Trophoblast cell (in vitro differentiated cells and primary cell): ENCODE data around the gene NAA16.

Experiments used
- DNase-seq, 2 donors: peaks; one replicate each; pipeline ENCODE4 v3.0.0-alpha.2; 2016
- H2AFZ ChIP-seq: 2 replicates; pipeline ENCODE4 v1.6.1; 2013; ENCODE audit warnings: low read length, moderate library complexity, mild to moderate bottlenecking; ENCODE audit not compliant: insufficient read depth, poor library complexity
- H2AK5ac ChIP-seq: 2 replicates; pipeline ENCODE4 v1.6.1; 2013; ENCODE audit warnings: mild to moderate bottlenecking, low read length
- H2BK120ac ChIP-seq: 2 replicates; pipeline ENCODE4 v1.6.1; 2013; ENCODE audit warnings: low read length, mild to moderate bottlenecking, moderate library complexity; ENCODE audit not compliant: insufficient read depth, poor library complexity
- H2BK12ac ChIP-seq: 2 replicates; pipeline ENCODE4 v1.6.1; 2013; ENCODE audit warnings: mild to moderate bottlenecking, low read length, moderate library complexity
- H2BK5ac ChIP-seq: 2 replicates; pipeline ENCODE4 v1.6.1; 2013; ENCODE audit warnings: low read length, low read depth, moderate library complexity, mild to moderate bottlenecking; ENCODE audit not compliant: poor library complexity
- H3K14ac ChIP-seq: 2 replicates; pipeline ENCODE4 v1.6.1; 2013; ENCODE audit warnings: mild to moderate bottlenecking, low read length
- H3K18ac ChIP-seq: 2 replicates; pipeline ENCODE4 v1.6.1; 2013; ENCODE audit warnings: mild to moderate bottlenecking, low read length
- H3K23ac ChIP-seq: 2 replicates; pipeline ENCODE4 v1.6.1; 2013; ENCODE audit warnings: low read length
- H3K27ac ChIP-seq: 2 replicates; pipeline ENCODE4 v1.5.1; 2013; ENCODE audit warnings: low read depth, mild to moderate bottlenecking, inconsistent platforms, low read length, moderate library complexity
- H3K27me3 ChIP-seq: 2 replicates; pipeline ENCODE4 v1.6.1; 2013; ENCODE audit warnings: inconsistent platforms, mild to moderate bottlenecking, low read length, moderate library complexity; ENCODE audit not compliant: insufficient read depth
- H3K36me3 ChIP-seq, 2 experiments: 1 replicate in 1 of 2; 2 replicates in 1 of 2; pipeline ENCODE4 v1.6.1; 2013; ENCODE audit warnings: low read length in 2 of 2, mild to moderate bottlenecking in 2 of 2, moderate library complexity in 1 of 2; ENCODE audit not compliant: insufficient read depth in 2 of 2, control insufficient read depth in 1 of 2
- H3K4ac ChIP-seq: 2 replicates; pipeline ENCODE4 v1.6.1; 2013; ENCODE audit warnings: low read depth, mild to moderate bottlenecking, low read length, moderate library complexity
- H3K4me1 ChIP-seq, 2 experiments: 1 replicate in 1 of 2; 2 replicates in 1 of 2; pipeline ENCODE4 v1.6.1; 2013; ENCODE audit warnings: low read length in 2 of 2, mild to moderate bottlenecking in 2 of 2, moderate library complexity in 1 of 2; ENCODE audit not compliant: insufficient read depth in 2 of 2, control insufficient read depth in 1 of 2
- H3K4me2 ChIP-seq: 2 replicates; pipeline ENCODE4 v1.6.1; 2013; ENCODE audit warnings: inconsistent platforms, mild to moderate bottlenecking, low read length, moderate library complexity
- H3K4me3 ChIP-seq: 2 replicates; pipeline ENCODE4 v1.5.1; 2013; ENCODE audit warnings: mild to moderate bottlenecking, low read depth, low read length, inconsistent platforms
- H3K79me1 ChIP-seq: one replicate; pipeline ENCODE4 v1.6.1; 2013; ENCODE audit warnings: low read length
- H3K79me2 ChIP-seq: 2 replicates; pipeline ENCODE4 v1.6.1; 2013; ENCODE audit warnings: low read length, mild to moderate bottlenecking; ENCODE audit not compliant: control insufficient read depth, insufficient read depth, poor library complexity
- H3K9ac ChIP-seq: 2 replicates; pipeline ENCODE4 v1.6.1; 2013; ENCODE audit warnings: mild to moderate bottlenecking, low read length
- H3K9me3 ChIP-seq: 2 replicates; pipeline ENCODE4 v1.6.1; 2013; ENCODE audit warnings: low read depth, mild to moderate bottlenecking, control low read depth, inconsistent platforms, low read length; ENCODE audit not compliant: insufficient read depth
- H4K12ac ChIP-seq: 2 replicates; pipeline ENCODE4 v1.6.1; 2013; ENCODE audit warnings: low read depth, mild to moderate bottlenecking, low read length, moderate library complexity
- H4K8ac ChIP-seq: 2 replicates; pipeline ENCODE4 v1.6.1; 2013; ENCODE audit warnings: low read depth, mild to moderate bottlenecking, low read length, moderate library complexity
- H4K91ac ChIP-seq: one replicate; pipeline ENCODE4 v1.6.1; 2013; ENCODE audit warnings: low read depth, mild to moderate bottlenecking, low read length, moderate library complexity
- WGBS: extraction: QIAGEN DNeasy Blood & Tissue Kit; methylation state at CpG from one replicate; pipeline ENCODE4 v1.1.7; 2013; ENCODE audit warnings: missing lambda C conversion rate; ENCODE audit not compliant: insufficient read length, insufficient coverage; ENCODE audit errors: extremely low coverage; 5-methylcytosine and 5-hydroxymethylcytosine counted together

The NAA16 gene

DNA sequence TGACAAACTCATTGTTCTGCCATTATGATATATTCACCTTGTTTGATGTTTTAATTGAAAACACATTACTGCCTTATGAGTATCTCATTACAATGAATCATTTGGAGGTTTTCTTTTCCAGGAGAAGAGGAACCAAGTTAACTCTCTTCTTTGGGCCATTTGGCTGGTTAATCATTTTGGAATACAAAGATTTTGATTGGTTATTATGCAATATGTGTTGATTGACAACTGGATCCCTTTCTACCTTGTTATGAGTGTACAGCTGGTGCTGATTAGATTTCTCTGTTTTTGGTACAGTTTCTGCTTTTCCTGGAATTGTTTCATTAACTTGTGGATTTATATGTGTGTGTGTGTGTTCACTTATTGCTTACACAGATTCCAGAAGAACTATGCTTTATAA is 97.1 kb downstream of the NAA16 start:
- H4K12ac ChIP-seq, result no peak overlapping the region
- H3K79me1 ChIP-seq, result peaks cover under 1% of the 10 kb centered on the region
- no peaks in the 10 kb centered on the region for H3K27me3 ChIP-seq
- no peak overlapping the region for H3K27ac ChIP-seq
- DNase-seq, result no peak
- H3K36me3 ChIP-seq, result no peaks in the 10 kb centered on the region
- no peak overlapping the region for H4K91ac ChIP-seq
- H3K4ac ChIP-seq, result no peak overlapping the region
- H3K4me2 ChIP-seq, result no peak overlapping the region
- no peak overlapping the region for H2AFZ ChIP-seq
- no peak overlapping the region for H2BK5ac ChIP-seq
- H3K4me1 ChIP-seq, result no peaks in the 10 kb centered on the region
- H3K18ac ChIP-seq, result no peak overlapping the region
- no peak overlapping the region for H3K4me3 ChIP-seq
- no peaks in the 10 kb centered on the region for H3K9me3 ChIP-seq
- H4K8ac ChIP-seq, result no peak overlapping the region
- no peak overlapping the region for H2BK120ac ChIP-seq
- H2BK12ac ChIP-seq, result no peak overlapping the region
- H3K14ac ChIP-seq, result no peak overlapping the region
- no peak overlapping the region for H2AK5ac ChIP-seq
- H3K79me2 ChIP-seq, result no peaks in the 10 kb centered on the region
- H3K9ac ChIP-seq, result no peak overlapping the region
- no peak overlapping the region for H3K23ac ChIP-seq

- WGBS, result no CpG with 5 or more reads among the region's 1 CpG
- Histone ChIP-seq H4K12ac (no peak overlapping the region), H2BK5ac (no peak overlapping the region), H3K23ac (no peak overlapping the region), H3K9ac (no peak overlapping the region), H3K4me2 (no peak overlapping the region), H4K91ac (no peak overlapping the region), H3K36me3 (no peaks in the 10 kb centered on the region), H2AFZ (no peak overlapping the region), H3K18ac (no peak overlapping the region), H3K79me1 (no peaks in the 10 kb centered on the region), H3K9me3 (no peaks in the 10 kb centered on the region), H3K27me3 (no peaks in the 10 kb centered on the region), H3K27ac (no peak overlapping the region), H2BK120ac (no peak overlapping the region), H3K79me2 (no peaks in the 10 kb centered on the region), H2AK5ac (no peak overlapping the region), H3K4ac (no peak overlapping the region), H3K4me1 (no peaks in the 10 kb centered on the region), H4K8ac (no peak overlapping the region), H3K4me3 (no peak overlapping the region), H3K14ac (no peak overlapping the region), H2BK12ac (no peak overlapping the region)
- no peak for DNase-seq
Measured at GRCh38 chr13:41408746-41409145, 97.7 kb downstream of the NAA16 start.

DNA sequence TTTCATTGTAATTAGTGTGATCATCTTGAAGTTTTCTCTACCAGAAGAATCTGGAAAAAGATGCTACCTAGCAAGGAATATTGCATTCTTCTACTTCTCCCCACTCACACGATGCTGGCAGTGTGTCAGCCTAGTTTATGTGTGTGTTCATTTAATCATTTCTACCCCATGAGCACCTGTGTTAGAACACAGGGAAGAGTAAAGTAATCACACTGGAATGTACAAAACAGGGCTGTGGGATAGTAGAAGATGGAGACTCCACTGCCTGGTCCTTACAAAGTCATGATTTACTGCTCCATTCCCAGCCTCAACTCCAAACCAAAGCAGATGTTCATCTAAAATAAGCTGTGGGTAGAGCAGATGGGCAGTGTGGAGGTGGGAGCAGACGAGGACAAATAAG is 98.5 kb downstream of the NAA16 start:
- H2BK5ac ChIP-seq, result no peak overlapping the region
- H3K4me1 ChIP-seq, result no peaks in the 10 kb centered on the region
- no peak overlapping the region for H2AK5ac ChIP-seq
- peak; percentile 74 to 88 for DNase-seq
- WGBS, result no CpG with 5 or more reads among the region's 2 CpGs
- no peak overlapping the region for H3K27ac ChIP-seq
- H4K91ac ChIP-seq, result no peak overlapping the region
- H2BK120ac ChIP-seq, result no peak overlapping the region
- no peak overlapping the region for H4K12ac ChIP-seq
- H3K4me2 ChIP-seq, result no peak overlapping the region
- no peaks in the 10 kb centered on the region for H3K9me3 ChIP-seq
- H2BK12ac ChIP-seq, result no peak overlapping the region
- no peak overlapping the region for H3K18ac ChIP-seq
- no peaks in the 10 kb centered on the region for H3K79me2 ChIP-seq
- no peak overlapping the region for H2AFZ ChIP-seq
- no peaks in the 10 kb centered on the region for H3K79me1 ChIP-seq
- H3K27me3 ChIP-seq, result no peaks in the 10 kb centered on the region
- no peak overlapping the region for H3K14ac ChIP-seq
- H3K23ac ChIP-seq, result no peak overlapping the region
- H3K4me3 ChIP-seq, result no peak overlapping the region
- H3K9ac ChIP-seq, result no peak overlapping the region
- no peak overlapping the region for H4K8ac ChIP-seq
- H3K36me3 ChIP-seq, result no peaks in the 10 kb centered on the region
- no peak overlapping the region for H3K4ac ChIP-seq

- Histone ChIP-seq H4K12ac (no peak overlapping the region), H3K14ac (no peak overlapping the region), H2AK5ac (no peak overlapping the region), H3K18ac (no peak overlapping the region), H2BK12ac (no peak overlapping the region), H4K8ac (no peak overlapping the region), H2BK5ac (no peak overlapping the region), H3K4me3 (no peak overlapping the region), H3K4ac (no peak overlapping the region), H4K91ac (no peak overlapping the region), H2AFZ (no peak overlapping the region), H3K4me1 (no peaks in the 10 kb centered on the region), H3K27ac (no peak overlapping the region), H3K79me2 (no peaks in the 10 kb centered on the region), H3K36me3 (no peaks in the 10 kb centered on the region), H2BK120ac (no peak overlapping the region), H3K79me1 (no peaks in the 10 kb centered on the region), H3K4me2 (no peak overlapping the region), H3K23ac (no peak overlapping the region), H3K27me3 (no peaks in the 10 kb centered on the region), H3K9ac (no peak overlapping the region), H3K9me3 (no peaks in the 10 kb centered on the region)
- no peak for DNase-seq
- no CpG with 5 or more reads among the region's 5 CpGs for WGBS
Measured at GRCh38 chr13:41411060-41411459, 100.0 kb downstream of the NAA16 start.
